Tibial artery (tissue), 4 donors: ENCODE results near the gene MIOX.

Source experiments
- DNase-seq, 2 donors: peaks; one replicate each; pipeline ENCODE4 v3.0.0-alpha.2; 2019
- H3K27ac ChIP-seq, 2 donors: fragments of 200-600 bp; sonication (generic) in 1 of 2; 1 replicate in 1 of 2; 2 replicates in 1 of 2; pipeline ENCODE4 v1.5.1; 2018 to 2019; ENCODE audit warnings: mild to moderate bottlenecking in 1 of 2
- H3K27me3 ChIP-seq, 2 donors: fragments of 200-600 bp; sonication (generic) in 1 of 2; one replicate each; pipeline versions ENCODE4 v1.5.1 to v1.6.0; 2016 to 2019
- H3K36me3 ChIP-seq, 3 donors: fragments of 200-600 bp; sonication (generic) in 2 of 3; one replicate each; pipeline ENCODE4 v1.5.1; 2016 to 2019; ENCODE audit warnings: mild to moderate bottlenecking in 2 of 3
- H3K4me1 ChIP-seq, 4 donors: fragments of 200-600 bp; sonication (generic) in 2 of 4; 1 replicate in 3 of 4; 2 replicates in 1 of 4; pipeline ENCODE4 v1.5.1; 2016 to 2019
- H3K4me3 ChIP-seq, 2 donors: fragments of 200-600 bp; sonication (generic) in 1 of 2; 1 replicate in 1 of 2; 2 replicates in 1 of 2; pipeline ENCODE4 v1.5.1; 2018 to 2019; ENCODE audit warnings: mild to moderate bottlenecking in 2 of 2
- H3K9me3 ChIP-seq, 3 donors: fragments of 200-600 bp; sonication (generic) in 1 of 3; one replicate each; pipeline ENCODE4 v1.5.1; 2016 to 2019
- CTCF ChIP-seq, 2 experiments: fragments of 200-600 bp in 1 of 2; fragments of 450-650 bp in 1 of 2; IDR thresholded peaks; one replicate each; pipeline ENCODE4 v1.5.1; 2017 to 2019; ENCODE audit warnings: antibody characterized with exemption in 2 of 2, mild to moderate bottlenecking in 1 of 2, moderate library complexity in 1 of 2
- intact Hi-C: fragments of 100-400 bp; cut with DNase I; formaldehyde crosslinking; loops from one replicate; pipeline ENCODE4 v1.15.0; 2023; ENCODE audit warnings: low total_unique reads

Gene MIOX

GRCh38 chr22:50507421-50507990 lies 20.8 kb downstream of the MIOX start, which contains the start of gene LMF2:
TSS of gene LMF2 (minus strand) at chr22:50507702. CDS start at chr22:50507675, 27 bp downstream.
- H3K4me1 ChIP-seq: peaks cover 0 to 36% (median 19%) of the 10 kb centered on the region in 4 donors

GRCh38 chr22:50507991-50508884 lies 21.6 kb downstream of the MIOX start, which contains the start of gene NCAPH2:
TSS of gene NCAPH2 (plus strand) at chr22:50508224. CDS start at chr22:50508338, 114 bp downstream.
- peaks cover 0 to 37% (median 19%) of the 10 kb centered on the region in 4 donors for H3K4me1 ChIP-seq
- DNase-seq: peak; percentile 92 to 97
- no peaks in the 10 kb centered on the region for H3K9me3 ChIP-seq
- peaks cover 22 to 35% (median 22%) of the 10 kb centered on the region in 3 donors for H3K36me3 ChIP-seq
- peak within 1 kb of the TSS; percentile 88 to 99 for H3K4me3 ChIP-seq
- TF ChIP-seq CTCF (IDR thresholded peaks at IDR 0.05): peak in 1 of 2 experiments; percentile 8
- H3K27me3 ChIP-seq: no peaks in the 10 kb centered on the region
- intact Hi-C loops: loop anchor here (2.0 to 10.0 kb wide), 2 partner anchors 17 to 263 kb away; partner anchors contain the start of genes SCO2 and TUBGCP6
- peak within 1 kb of the TSS; percentile 92 to 94 for H3K27ac ChIP-seq

More at GRCh38 chr22:50507421-50507990, 20.8 kb downstream of the MIOX start, which contains the start of gene LMF2:
- Histone ChIP-seq H3K4me3 (peak within 1 kb of the TSS; percentile 88 to 99), H3K27ac (peak within 1 kb of the TSS; percentile 92 to 94), H3K27me3 (no peaks in the 10 kb centered on the region), H3K36me3 (peaks cover 29 to 43% (median 30%) of the 10 kb centered on the region in 3 donors), H3K9me3 (no peaks in the 10 kb centered on the region)
- intact Hi-C loops: loop anchor here (10.0 kb wide), 1 partner anchor 263 kb away; the partner anchor contains the start of gene TUBGCP6
- peak in 1 of 2 experiments; percentile 6 for TF ChIP-seq CTCF (IDR thresholded peaks at IDR 0.05)
- DNase-seq: peak; percentile 81 to 95

- peak overlapping the region; percentile 75 to 85 for H3K4me3 ChIP-seq
- H3K4me1 ChIP-seq: peaks cover 0 to 39% (median 19%) of the 10 kb centered on the region in 4 donors
- no peaks in the 10 kb centered on the region for H3K27me3 ChIP-seq
- H3K36me3 ChIP-seq: peaks cover 17 to 29% (median 18%) of the 10 kb centered on the region in 3 donors
- no peak for DNase-seq
- intact Hi-C loops: loop anchor here (2.0 to 10.0 kb wide), 2 partner anchors 16 to 264 kb away; partner anchors contain the start of genes SCO2 and TUBGCP6
- TF ChIP-seq CTCF (IDR thresholded peaks at IDR 0.05): no peak
- H3K9me3 ChIP-seq: no peaks in the 10 kb centered on the region
- H3K27ac ChIP-seq: peak overlapping the region; percentile 86 to 90
Measured at GRCh38 chr22:50508897-50509296, 22.2 kb downstream of the MIOX start.

- Histone ChIP-seq H3K4me3 (no peak overlapping the region), H3K36me3 (peaks cover 13 to 34% (median 18%) of the 10 kb centered on the region in 3 donors), H3K27me3 (no peaks in the 10 kb centered on the region), H3K9me3 (no peaks in the 10 kb centered on the region), H3K4me1 (peaks cover 0 to 17% (median 5%) of the 10 kb centered on the region in 4 donors), H3K27ac (no peak overlapping the region)
- intact Hi-C loops: no loop called here
- no peak for TF ChIP-seq CTCF (IDR thresholded peaks at IDR 0.05)
- DNase-seq: no peak
Measured at GRCh38 chr22:50513175-50513574, 26.5 kb downstream of the MIOX start.

- no peaks in the 10 kb centered on the region for H3K9me3 ChIP-seq
Measured at GRCh38 chr22:50516068-50516467, 29.4 kb downstream of the MIOX start.

More at GRCh38 chr22:50516068-50516467, 29.4 kb downstream of the MIOX start:
- intact Hi-C loops: no loop called here
- Histone ChIP-seq H3K36me3 (peaks cover 29 to 54% (median 38%) of the 10 kb centered on the region in 3 donors), H3K27ac (no peak overlapping the region), H3K4me3 (no peak overlapping the region), H3K4me1 (peaks cover 0 to 3% (median 0%) of the 10 kb centered on the region in 4 donors), H3K27me3 (no peaks in the 10 kb centered on the region)
- DNase-seq: no peak
- TF ChIP-seq CTCF (IDR thresholded peaks at IDR 0.05): no peak
